ENCODE measurements around the gene OR4A16.

Gene OR4A16

DNA sequence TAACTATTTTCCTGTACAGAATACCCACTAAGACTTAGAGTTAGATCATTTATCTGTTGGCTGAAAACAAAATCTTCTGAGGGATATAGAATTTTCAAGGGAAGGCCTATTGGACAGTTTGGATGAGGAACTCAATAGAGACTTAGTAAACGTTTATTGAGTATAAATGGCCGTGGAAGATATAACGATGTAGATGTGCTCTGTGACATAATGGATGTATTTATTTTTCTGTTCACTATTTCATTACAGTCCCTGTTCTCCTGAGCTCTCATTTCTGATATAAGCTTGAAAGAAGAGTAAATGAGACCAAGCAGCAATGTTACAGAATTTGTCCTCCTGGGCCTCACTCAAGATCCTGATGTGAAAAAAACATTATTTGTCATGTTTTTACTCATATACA lies at the start of gene OR4A16:
TSS of gene OR4A16 (plus strand) at position 301 of the 400 bp plus-strand sequence. CDS start at position 301, 0 bp downstream.
- DNase-seq (ENCODE audit: low read depth): no peak

- no peak for DNase-seq (ENCODE audit: low read depth)
Measured at GRCh38 chr11:55324500-55324899, 18.5 kb upstream of the OR4A16 start.

DNA sequence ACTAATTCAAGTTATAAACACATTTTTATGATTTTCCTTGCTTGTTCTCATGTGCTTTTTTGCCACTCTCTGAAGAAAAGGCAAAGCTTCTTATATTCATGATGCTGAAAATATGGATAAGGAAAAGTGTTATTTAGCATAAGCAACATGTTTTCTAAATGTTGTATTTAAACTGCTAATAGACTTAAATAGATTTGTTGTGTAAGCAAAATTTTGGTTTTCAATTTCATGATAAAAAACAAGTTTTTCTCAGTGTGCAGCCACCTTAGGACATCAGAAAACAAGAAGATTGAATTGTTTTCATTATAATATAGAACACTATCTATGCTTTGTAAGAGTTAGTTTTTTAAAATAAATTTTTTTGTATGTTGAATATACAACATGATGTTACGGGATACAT lies 2.3 kb downstream of the OR4A16 start:
- DNase-seq (ENCODE audit: low read depth): no peak

DNA sequence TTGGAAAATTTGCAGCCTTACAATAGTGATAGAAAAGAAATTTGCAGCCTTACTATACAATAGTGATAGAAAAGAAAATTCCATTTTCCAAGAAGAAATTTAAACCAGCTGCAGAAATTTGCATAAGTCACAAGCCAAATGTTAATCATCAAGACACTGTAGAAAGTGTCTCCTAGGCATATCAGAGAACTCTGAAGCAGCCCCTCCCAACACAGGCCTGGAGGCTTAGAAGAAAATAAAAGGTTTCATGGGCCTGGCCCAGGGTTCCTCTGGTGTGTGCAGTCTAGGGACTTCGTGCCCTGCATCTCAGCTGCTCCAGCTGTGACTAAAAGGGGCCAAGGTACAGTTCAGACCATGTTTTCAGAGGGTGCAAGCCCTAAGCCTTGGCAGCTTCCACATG lies 6.0 kb downstream of the OR4A16 start:
- DNase-seq (ENCODE audit: low read depth): no peak

- DNase-seq (ENCODE audit: low read depth): no peak
Measured at GRCh38 chr11:55357560-55358184, 14.7 kb downstream of the OR4A16 start.

DNA sequence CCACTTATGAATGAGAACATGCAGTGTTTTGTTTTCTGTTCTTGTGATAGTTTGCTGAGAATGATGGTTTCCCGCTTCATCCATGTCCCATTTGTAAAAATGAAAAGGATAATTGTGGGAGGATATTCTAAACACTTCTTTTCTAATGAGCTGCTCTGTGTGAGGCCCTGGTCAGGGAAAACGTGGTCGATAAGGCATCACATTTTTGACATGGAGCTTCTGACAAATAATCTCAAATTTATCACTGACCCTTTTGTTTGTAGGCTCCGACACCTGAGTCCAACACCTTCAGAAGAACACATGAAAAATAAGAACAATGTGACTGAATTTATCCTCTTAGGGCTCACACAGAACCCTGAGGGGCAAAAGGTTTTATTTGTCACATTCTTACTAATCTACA lies 24.7 kb downstream of the OR4A16 start, which contains the start of gene OR4A15:
TSS of gene OR4A15 (plus strand) at position 301 of the 400 bp plus-strand sequence. CDS start at position 301, 0 bp downstream.
- no peak for DNase-seq (ENCODE audit: low read depth)

Measured in T-helper 22 cell (primary cell).